NCI-H2081 treated with DMSO at 0.1 percent for 48 hours (cell line): ENCODE measurements around the gene RFT1.

Experiments
- DNase-seq: peaks from one replicate; lab custom pipeline; 2025; lab: John Stamatoyannopoulos, UW

Gene RFT1

GRCh38 chr3:53122933-53123305 lies 7.3 kb downstream of the RFT1 start:
- no peak for DNase-seq

GRCh38 chr3:53122255-53122932 lies 7.8 kb downstream of the RFT1 start:
- no peak for DNase-seq

- no peak for DNase-seq
Measured at GRCh38 chr3:53120336-53120735, 9.9 kb downstream of the RFT1 start.

- DNase-seq = no peak
Measured at GRCh38 chr3:53116956-53117355, 13.3 kb downstream of the RFT1 start.

GRCh38 chr3:53114412-53115074 lies 15.7 kb downstream of the RFT1 start:
- no peak for DNase-seq

- DNase-seq = no peak
Measured at GRCh38 chr3:53114011-53114400, 16.2 kb downstream of the RFT1 start.

GRCh38 chr3:53113293-53114010 lies 16.8 kb downstream of the RFT1 start:
- DNase-seq = no peak

- no peak for DNase-seq
Measured at GRCh38 chr3:53111822-53112221, 18.4 kb downstream of the RFT1 start.

GRCh38 chr3:53109891-53110771 lies 20.1 kb downstream of the RFT1 start:
- no peak for DNase-seq

- DNase-seq = no peak
Measured at GRCh38 chr3:53109190-53109589, 21.0 kb downstream of the RFT1 start.

GRCh38 chr3:53104762-53105161 lies 25.5 kb downstream of the RFT1 start:
- DNase-seq = no peak

GRCh38 chr3:53103397-53104296 lies 26.6 kb downstream of the RFT1 start:
- no peak for DNase-seq

GRCh38 chr3:53102601-53103147 lies 27.6 kb downstream of the RFT1 start:
- no peak for DNase-seq

GRCh38 chr3:53101956-53102355 lies 28.3 kb downstream of the RFT1 start:
- DNase-seq = no peak

- no peak for DNase-seq
Measured at GRCh38 chr3:53100818-53101466, 29.3 kb downstream of the RFT1 start.

GRCh38 chr3:53097887-53098286 lies 32.3 kb downstream of the RFT1 start:
- no peak for DNase-seq

GRCh38 chr3:53092942-53093341 lies 37.3 kb downstream of the RFT1 start:
- no peak for DNase-seq

- DNase-seq = no peak
Measured at GRCh38 chr3:53092216-53092615, 38.0 kb downstream of the RFT1 start.

GRCh38 chr3:53091011-53091410 lies 39.2 kb downstream of the RFT1 start:
- DNase-seq = no peak

- DNase-seq = no peak
Measured at GRCh38 chr3:53089511-53089910, 40.7 kb downstream of the RFT1 start.
